OCI-LY1 (cell line): Measurements from ENCODE around the gene ZPR1.

ENCODE experiments used
- H2AFZ ChIP-seq: fragments of 200-600 bp; sonication (generic), shearing (Covaris generic); 2 replicates; pipeline ENCODE4 v1.6.0; 2014; ENCODE audit warnings: antibody characterized with exemption, mild to moderate bottlenecking, low read length
- H3F3A ChIP-seq: fragments of 200-600 bp; sonication (generic), shearing (Covaris generic); 2 replicates; pipeline ENCODE4 v1.6.0; 2014; ENCODE audit warnings: mild to moderate bottlenecking, antibody characterized with exemption, low read length, moderate library complexity; ENCODE audit not compliant: insufficient read depth
- H3K27ac ChIP-seq: fragments of 200-600 bp; sonication (generic); 2 replicates; pipeline ENCODE4 v1.5.1; 2014; ENCODE audit warnings: low read length, mixed run types, mild to moderate bottlenecking, low read depth; ENCODE audit not compliant: poor library complexity, severe bottlenecking
- H3K27me3 ChIP-seq: fragments of 200-600 bp; sonication (generic); 2 replicates; pipeline ENCODE4 v1.6.0; 2014; ENCODE audit warnings: antibody characterized with exemption, mild to moderate bottlenecking, low read length, moderate library complexity; ENCODE audit not compliant: insufficient read depth
- H3K36me3 ChIP-seq: fragments of 200-600 bp; sonication (generic); 2 replicates; pipeline ENCODE4 v1.6.1; 2014; ENCODE audit warnings: mild to moderate bottlenecking, antibody characterized with exemption, low read length, moderate library complexity, mixed read lengths; ENCODE audit not compliant: insufficient read depth
- H3K4me1 ChIP-seq: fragments of 200-600 bp; sonication (generic); 2 replicates; pipeline ENCODE4 v1.5.1; 2014; ENCODE audit warnings: mild to moderate bottlenecking, low read length, moderate library complexity; ENCODE audit not compliant: insufficient read depth, severe bottlenecking
- H3K4me2 ChIP-seq: fragments of 200-600 bp; sonication (generic), shearing (Covaris generic); 2 replicates; pipeline ENCODE4 v1.6.1; 2014; ENCODE audit warnings: low read length
- H3K4me3 ChIP-seq: fragments of 200-600 bp; sonication (generic); 2 replicates; pipeline ENCODE4 v1.5.1; 2014; ENCODE audit warnings: low read length, low read depth, mild to moderate bottlenecking, mixed read lengths; ENCODE audit not compliant: poor library complexity, severe bottlenecking
- H3K79me2 ChIP-seq: fragments of 200-600 bp; shearing (Covaris generic); 2 replicates; pipeline ENCODE4 v1.6.1; 2016; ENCODE audit warnings: mixed run types, low read length, mixed read lengths; ENCODE audit not compliant: insufficient read depth
- H3K9ac ChIP-seq: fragments of 200-600 bp; sonication (generic), shearing (Covaris generic); 2 replicates; pipeline ENCODE4 v1.6.1; 2014; ENCODE audit warnings: mild to moderate bottlenecking, low read length, mixed read lengths
- H3K9me2 ChIP-seq: fragments of 200-600 bp; sonication (generic), shearing (Covaris generic); 2 replicates; pipeline ENCODE4 v1.6.1; 2014; ENCODE audit warnings: low read depth, mild to moderate bottlenecking, low read length, mixed read lengths
- H3K9me3 ChIP-seq: fragments of 200-600 bp; shearing (Covaris generic); 2 replicates; pipeline ENCODE4 v1.6.1; 2014; ENCODE audit warnings: low read length, mixed read lengths
- H4K20me1 ChIP-seq: fragments of 200-600 bp; sonication (generic), shearing (Covaris generic); 2 replicates; pipeline ENCODE4 v1.6.0; 2016; ENCODE audit warnings: mild to moderate bottlenecking, low read length; ENCODE audit not compliant: insufficient read depth
- EZH2 ChIP-seq: fragments of 200-600 bp; sonication (generic), shearing (Covaris generic); IDR thresholded peaks from 2 replicates; pipeline ENCODE4 v1.8.0; 2017; ENCODE audit warnings: borderline replicate concordance, mixed run types, mild to moderate bottlenecking, antibody characterized with exemption, low read length, moderate library complexity, mixed read lengths
- TF ChIP-seq, protein P1 (sequence below): fragments of 200-600 bp; sonication (generic), shearing (Covaris generic); IDR thresholded peaks from 2 replicates; pipeline ENCODE4 v1.5.1; 2017; ENCODE audit warnings: mild to moderate bottlenecking, antibody characterized with exemption, low read length, moderate library complexity, mixed read lengths

ZPR1 gene

DNA sequence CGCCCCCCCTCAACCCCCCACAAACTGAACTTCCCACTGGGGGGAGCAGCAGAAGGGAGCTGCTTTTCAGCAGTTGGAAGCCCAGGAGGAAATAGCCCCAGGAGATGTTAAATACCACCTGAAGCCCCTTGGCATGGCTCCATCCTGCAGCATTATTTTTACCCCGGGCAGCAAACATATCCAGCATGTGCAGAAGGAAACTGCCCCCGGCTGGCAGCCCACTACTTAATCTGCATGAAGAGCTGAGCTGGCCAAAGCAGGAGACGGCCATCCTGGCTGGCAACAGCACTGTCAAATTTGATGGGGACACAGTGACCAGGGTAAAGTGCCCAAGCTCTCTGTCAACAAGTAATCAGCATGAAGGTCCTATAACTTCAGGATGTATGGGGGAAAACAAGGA is 47.1 kb downstream of the ZPR1 start:
- Histone ChIP-seq H3K4me3 (no peak overlapping the region), H3K9me2 (no peaks in the 10 kb centered on the region), H3F3A (no peaks in the 10 kb centered on the region), H3K27ac (no peak overlapping the region), H3K9ac (no peak overlapping the region), H3K4me1 (no peaks in the 10 kb centered on the region), H2AFZ (no peak overlapping the region), H3K9me3 (no peaks in the 10 kb centered on the region), H3K4me2 (no peak overlapping the region), H4K20me1 (no peaks in the 10 kb centered on the region), H3K36me3 (no peaks in the 10 kb centered on the region), H3K27me3 (no peaks in the 10 kb centered on the region), H3K79me2 (no peaks in the 10 kb centered on the region)
- no peak for TF ChIP-seq EZH2
- TF ChIP-seq, protein P1, sequence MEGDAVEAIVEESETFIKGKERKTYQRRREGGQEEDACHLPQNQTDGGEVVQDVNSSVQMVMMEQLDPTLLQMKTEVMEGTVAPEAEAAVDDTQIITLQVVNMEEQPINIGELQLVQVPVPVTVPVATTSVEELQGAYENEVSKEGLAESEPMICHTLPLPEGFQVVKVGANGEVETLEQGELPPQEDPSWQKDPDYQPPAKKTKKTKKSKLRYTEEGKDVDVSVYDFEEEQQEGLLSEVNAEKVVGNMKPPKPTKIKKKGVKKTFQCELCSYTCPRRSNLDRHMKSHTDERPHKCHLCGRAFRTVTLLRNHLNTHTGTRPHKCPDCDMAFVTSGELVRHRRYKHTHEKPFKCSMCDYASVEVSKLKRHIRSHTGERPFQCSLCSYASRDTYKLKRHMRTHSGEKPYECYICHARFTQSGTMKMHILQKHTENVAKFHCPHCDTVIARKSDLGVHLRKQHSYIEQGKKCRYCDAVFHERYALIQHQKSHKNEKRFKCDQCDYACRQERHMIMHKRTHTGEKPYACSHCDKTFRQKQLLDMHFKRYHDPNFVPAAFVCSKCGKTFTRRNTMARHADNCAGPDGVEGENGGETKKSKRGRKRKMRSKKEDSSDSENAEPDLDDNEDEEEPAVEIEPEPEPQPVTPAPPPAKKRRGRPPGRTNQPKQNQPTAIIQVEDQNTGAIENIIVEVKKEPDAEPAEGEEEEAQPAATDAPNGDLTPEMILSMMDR = no peak

DNA sequence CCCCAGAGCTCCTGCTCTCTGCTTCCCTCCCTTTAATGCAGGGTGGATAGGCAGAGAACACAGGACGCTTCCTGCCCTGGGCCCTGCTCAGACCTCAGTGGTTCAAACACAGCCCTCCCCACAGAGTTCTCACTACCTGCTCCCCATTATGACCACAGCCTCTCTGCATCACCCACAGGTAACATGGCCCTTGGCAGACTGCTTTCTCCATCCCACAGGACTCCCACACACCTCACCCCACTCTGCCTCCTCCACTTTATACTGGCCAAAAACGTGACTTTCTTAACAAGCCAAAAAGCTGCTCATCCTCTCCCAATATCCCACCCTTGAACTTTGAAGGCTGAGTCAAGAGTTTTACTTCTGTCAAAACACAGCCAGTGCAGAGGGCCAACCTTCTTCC is 48.8 kb downstream of the ZPR1 start:
- no peaks in the 10 kb centered on the region for H3F3A ChIP-seq
- H3K4me1 ChIP-seq = no peaks in the 10 kb centered on the region
- no peaks in the 10 kb centered on the region for H3K9me3 ChIP-seq
- no peaks in the 10 kb centered on the region for H3K27me3 ChIP-seq
- no peak overlapping the region for H3K9ac ChIP-seq
- no peaks in the 10 kb centered on the region for H3K9me2 ChIP-seq
- no peak overlapping the region for H3K4me3 ChIP-seq
- no peak overlapping the region for H2AFZ ChIP-seq
- H4K20me1 ChIP-seq = no peaks in the 10 kb centered on the region
- H3K4me2 ChIP-seq = no peak overlapping the region
- H3K27ac ChIP-seq = no peak overlapping the region
- no peaks in the 10 kb centered on the region for H3K79me2 ChIP-seq
- TF ChIP-seq, protein P1 = no peak
- no peak for TF ChIP-seq EZH2
- H3K36me3 ChIP-seq = no peaks in the 10 kb centered on the region

DNA sequence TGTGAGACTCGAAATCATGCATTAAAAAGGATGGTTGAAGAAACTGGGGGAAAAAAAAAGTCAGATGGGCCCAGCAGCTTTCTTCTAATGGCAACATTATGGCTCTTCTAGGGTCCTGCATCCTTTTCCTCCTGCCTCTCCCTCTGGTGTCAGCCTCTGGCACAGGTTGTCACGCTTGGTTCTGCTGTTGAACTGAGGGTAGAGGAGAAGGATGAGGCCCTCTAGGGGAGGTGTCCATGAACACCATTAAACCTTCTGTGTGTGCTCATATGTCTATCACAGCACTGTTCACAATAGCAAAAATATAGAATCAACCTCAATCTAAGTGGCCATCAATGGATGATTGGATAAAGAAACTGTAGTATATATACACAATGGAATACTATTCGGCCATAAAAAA is 51.1 kb downstream of the ZPR1 start:
- no peaks in the 10 kb centered on the region for H3K9me3 ChIP-seq
- H3F3A ChIP-seq = no peaks in the 10 kb centered on the region
- no peak overlapping the region for H3K4me3 ChIP-seq
- H3K4me2 ChIP-seq = no peak overlapping the region
- no peaks in the 10 kb centered on the region for H3K27me3 ChIP-seq
- H3K79me2 ChIP-seq = no peaks in the 10 kb centered on the region
- no peak overlapping the region for H2AFZ ChIP-seq
- H3K27ac ChIP-seq = no peak overlapping the region
- no peak for TF ChIP-seq EZH2
- TF ChIP-seq, protein P1 = peak; percentile 10; the same call in 1 of the 2 replicates
- no peaks in the 10 kb centered on the region for H3K36me3 ChIP-seq
- H4K20me1 ChIP-seq = no peaks in the 10 kb centered on the region
- H3K9me2 ChIP-seq = no peaks in the 10 kb centered on the region
- no peaks in the 10 kb centered on the region for H3K4me1 ChIP-seq
- H3K9ac ChIP-seq = no peak overlapping the region
